Esophagus muscularis mucosa (tissue), 4 donors: ENCODE measurements around the gene BTG3. TPM values are rescaled to one million over a fixed set of nuclear protein-coding genes. Genes with fewer than 3 reads are reported as not detected.

Experiments used
- DNase-seq: peaks from one replicate; pipeline ENCODE4 v3.0.0-alpha.2; 2017; ENCODE audit errors: extremely low spot score
- H3K27ac ChIP-seq, 4 donors: fragments of 200-600 bp; sonication (generic); replicated peaks in 1 of 4; 1 replicate in 3 of 4; 2 replicates in 1 of 4; pipeline ENCODE4 v1.5.1; 2016 to 2019; ENCODE audit warnings: mild to moderate bottlenecking in 1 of 4
- H3K27me3 ChIP-seq, 4 donors: fragments of 200-600 bp; sonication (generic); one replicate each; pipeline versions ENCODE4 v1.5.1 to v1.6.0; 2016 to 2019
- H3K36me3 ChIP-seq, 4 donors: fragments of 200-600 bp; sonication (generic); one replicate each; pipeline ENCODE4 v1.5.1; 2016 to 2019
- H3K4me1 ChIP-seq, 4 donors: fragments of 200-600 bp; sonication (generic); one replicate each; pipeline ENCODE4 v1.5.1; 2016 to 2019
- H3K4me3 ChIP-seq, 4 donors: fragments of 200-600 bp; sonication (generic); 1 replicate in 2 of 4; 2 replicates in 2 of 4; pipeline ENCODE4 v1.5.1; 2016 to 2019; ENCODE audit warnings: mild to moderate bottlenecking in 4 of 4, moderate library complexity in 1 of 4
- H3K9me3 ChIP-seq, 4 donors: fragments of 200-600 bp; sonication (generic); 1 replicate in 3 of 4; 2 replicates in 1 of 4; pipeline ENCODE4 v1.5.1; 2016 to 2019
- EP300 ChIP-seq: sonication (generic); formaldehyde crosslinking; IDR thresholded peaks from one replicate; pipeline ENCODE4 v1.6.1; 2017; ENCODE audit warnings: antibody characterized with exemption
- POLR2A ChIP-seq: fragments of 450-650 bp; IDR thresholded peaks from one replicate; pipeline ENCODE4 v1.6.1; 2017; ENCODE audit warnings: antibody characterized with exemption, moderate library complexity, mild to moderate bottlenecking, low read depth
- POLR2AphosphoS5 ChIP-seq, 2 donors: sonication (generic); formaldehyde crosslinking; IDR thresholded peaks; one replicate each; pipeline ENCODE4 v1.6.1; 2017; ENCODE audit warnings: antibody characterized with exemption in 2 of 2
- WGBS: methylation state at CpG from one replicate; pipeline ENCODE4 v1.1.5; 2018; 5-methylcytosine and 5-hydroxymethylcytosine counted together
- intact Hi-C: fragments of 100-400 bp; cut with DNase I; formaldehyde crosslinking; loops from one replicate; pipeline ENCODE4 v1.15.1; 2023
- total RNA-seq, 4 donors: library from RNA; depleted of rRNA; stranded (reverse); fragments of >200 nt; gene quantifications; one replicate each; pipeline versions ENCODE4 v1.1.0 to v1.2.1, GENCODE V29; 2016
- TF ChIP-seq, protein P1 (sequence below), 3 experiments: fragments of 200-600 bp in 2 of 3; fragments of 450-650 bp in 1 of 3; sonication (generic) in 2 of 3; IDR thresholded peaks; one replicate each; pipeline ENCODE4 v1.5.1; 2017 to 2019; ENCODE audit warnings: antibody characterized with exemption in 3 of 3, mild to moderate bottlenecking in 2 of 3, moderate library complexity in 1 of 3

BTG3 gene
- total RNA-seq, 4 donors from 2014 or later, result 17.2 to 44.2 (median 34.1) TPM

DNA sequence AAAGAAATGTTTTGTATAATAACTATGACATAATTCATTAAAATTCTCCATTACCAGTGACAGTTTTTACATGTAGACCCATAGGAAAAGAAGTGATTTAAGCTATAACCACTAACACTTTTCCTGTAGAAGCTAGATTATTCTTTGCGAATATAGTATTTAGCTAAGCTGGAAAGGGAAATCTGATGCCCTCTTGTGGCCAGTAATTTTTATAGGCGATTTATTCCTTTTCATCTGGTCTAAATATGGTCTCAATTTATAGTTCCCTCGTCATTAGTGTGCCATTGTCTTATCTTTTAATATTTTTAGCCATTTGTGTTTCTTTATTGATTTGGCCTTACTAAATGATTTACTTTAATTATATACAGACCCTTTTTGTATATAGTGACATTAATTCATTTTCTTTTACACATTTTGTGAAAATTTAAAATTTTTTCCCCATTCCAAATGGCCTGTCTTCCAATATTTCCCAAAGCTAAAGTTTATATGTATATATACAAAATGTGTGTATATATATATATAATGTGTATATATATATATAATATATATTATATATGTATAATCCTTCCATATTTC lies 26.7 kb downstream of the BTG3 start:
- intact Hi-C loops, result loop anchor here (2.0 kb wide), 1 partner anchor 199 kb away; no protein-coding TSS in a partner anchor
- no peak for DNase-seq
- Histone ChIP-seq H3K36me3 (no peaks in the 10 kb centered on the region), H3K27ac (no peak overlapping the region), H3K4me1 (no peaks in the 10 kb centered on the region), H3K9me3 (no peaks in the 10 kb centered on the region), H3K27me3 (no peaks in the 10 kb centered on the region), H3K4me3 (no peak overlapping the region)
- TF ChIP-seq EP300 (no peak), POLR2AphosphoS5 (IDR thresholded peaks at IDR 0.05) (no peak), POLR2A (no peak)
- TF ChIP-seq, protein P1, sequence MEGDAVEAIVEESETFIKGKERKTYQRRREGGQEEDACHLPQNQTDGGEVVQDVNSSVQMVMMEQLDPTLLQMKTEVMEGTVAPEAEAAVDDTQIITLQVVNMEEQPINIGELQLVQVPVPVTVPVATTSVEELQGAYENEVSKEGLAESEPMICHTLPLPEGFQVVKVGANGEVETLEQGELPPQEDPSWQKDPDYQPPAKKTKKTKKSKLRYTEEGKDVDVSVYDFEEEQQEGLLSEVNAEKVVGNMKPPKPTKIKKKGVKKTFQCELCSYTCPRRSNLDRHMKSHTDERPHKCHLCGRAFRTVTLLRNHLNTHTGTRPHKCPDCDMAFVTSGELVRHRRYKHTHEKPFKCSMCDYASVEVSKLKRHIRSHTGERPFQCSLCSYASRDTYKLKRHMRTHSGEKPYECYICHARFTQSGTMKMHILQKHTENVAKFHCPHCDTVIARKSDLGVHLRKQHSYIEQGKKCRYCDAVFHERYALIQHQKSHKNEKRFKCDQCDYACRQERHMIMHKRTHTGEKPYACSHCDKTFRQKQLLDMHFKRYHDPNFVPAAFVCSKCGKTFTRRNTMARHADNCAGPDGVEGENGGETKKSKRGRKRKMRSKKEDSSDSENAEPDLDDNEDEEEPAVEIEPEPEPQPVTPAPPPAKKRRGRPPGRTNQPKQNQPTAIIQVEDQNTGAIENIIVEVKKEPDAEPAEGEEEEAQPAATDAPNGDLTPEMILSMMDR (IDR thresholded peaks at IDR 0.05), result peak; percentile 52 to 66 (median 65)
- 6% methylated on average over 3 of the region's 3 CpGs for WGBS

DNA sequence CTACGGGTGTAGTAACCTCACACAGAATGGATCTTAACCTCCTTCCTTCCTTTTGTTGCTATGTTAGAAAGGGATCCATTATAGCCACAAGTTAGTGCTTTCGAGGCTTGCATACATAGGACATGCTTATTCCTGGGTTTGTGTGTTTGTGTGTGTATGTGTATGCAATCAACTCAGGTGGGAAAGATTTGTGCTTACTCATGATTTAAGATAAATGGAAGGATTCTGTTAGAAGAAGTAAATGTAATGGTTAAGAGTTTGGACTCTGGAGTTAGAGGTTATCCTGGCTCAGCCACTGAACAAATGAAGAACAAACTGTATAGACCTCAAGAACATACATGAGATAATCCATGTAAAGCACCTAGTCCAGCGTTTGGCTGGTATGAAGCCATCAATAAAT lies 28.8 kb downstream of the BTG3 start:
- 81% methylated on average over 3 of the region's 3 CpGs for WGBS
- TF ChIP-seq POLR2AphosphoS5 (IDR thresholded peaks at IDR 0.05) (no peak), POLR2A (no peak), EP300 (no peak)
- TF ChIP-seq, protein P1 (IDR thresholded peaks at IDR 0.05), result no peak
- no peak overlapping the region for H3K4me3 ChIP-seq
- no peak for DNase-seq
- no peaks in the 10 kb centered on the region for H3K27me3 ChIP-seq
- H3K27ac ChIP-seq, result no peak overlapping the region
- no peaks in the 10 kb centered on the region for H3K4me1 ChIP-seq
- no peaks in the 10 kb centered on the region for H3K36me3 ChIP-seq
- H3K9me3 ChIP-seq, result no peaks in the 10 kb centered on the region
- intact Hi-C loops, result loop anchor here (2.0 kb wide), 1 partner anchor 197 kb away; no protein-coding TSS in a partner anchor

DNA sequence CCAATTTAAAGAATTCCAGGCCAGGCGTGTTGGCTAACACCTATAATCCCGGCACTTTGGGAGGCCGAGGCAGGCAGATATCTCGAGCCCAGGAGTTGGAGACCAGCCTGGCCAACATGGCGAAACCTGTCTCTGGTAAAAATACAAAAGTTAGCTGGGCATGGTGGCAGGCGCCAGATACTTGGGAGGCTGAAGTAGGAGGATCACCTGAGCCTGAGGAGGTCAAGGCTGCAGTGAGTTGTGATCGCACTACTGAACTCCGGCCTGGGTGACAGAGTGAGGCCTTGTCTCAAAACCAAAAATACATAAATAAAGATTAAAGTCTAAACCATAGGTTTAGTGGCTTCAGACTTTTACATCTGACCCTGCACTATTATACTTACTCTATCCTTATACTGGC lies 32.4 kb downstream of the BTG3 start:
- H3K27ac ChIP-seq, result no peak overlapping the region
- no peak for DNase-seq
- H3K9me3 ChIP-seq, result no peaks in the 10 kb centered on the region
- no peaks in the 10 kb centered on the region for H3K4me1 ChIP-seq
- no peak overlapping the region for H3K4me3 ChIP-seq
- TF ChIP-seq EP300 (no peak), POLR2A (no peak), POLR2AphosphoS5 (IDR thresholded peaks at IDR 0.05) (no peak)
- TF ChIP-seq, protein P1 (IDR thresholded peaks at IDR 0.05), result no peak
- intact Hi-C loops, result no loop called here
- H3K36me3 ChIP-seq, result no peaks in the 10 kb centered on the region
- no peaks in the 10 kb centered on the region for H3K27me3 ChIP-seq
- WGBS, result 90% methylated on average over 8 of the region's 8 CpGs

DNA sequence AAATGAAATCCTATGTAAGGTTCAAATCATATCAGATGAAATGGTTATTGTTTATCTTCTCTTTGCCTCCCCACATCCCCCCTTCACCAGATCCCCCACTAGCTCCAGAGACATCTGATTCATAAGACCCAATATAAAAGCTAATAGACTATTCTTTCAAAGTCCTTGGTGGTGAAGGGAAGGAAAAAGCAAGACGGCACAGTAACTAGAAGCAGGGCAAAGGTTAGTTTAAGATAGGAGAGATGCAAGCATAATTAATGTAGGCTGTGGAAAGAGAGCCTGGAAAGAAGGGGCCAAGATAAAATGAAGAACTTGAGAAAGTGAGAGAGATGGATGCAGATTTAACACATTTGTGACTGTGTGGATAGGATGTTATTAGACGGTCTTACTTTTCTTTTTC lies 33.8 kb downstream of the BTG3 start:
- no peaks in the 10 kb centered on the region for H3K27me3 ChIP-seq
- no peak overlapping the region for H3K4me3 ChIP-seq
- WGBS, result 67% methylated on average over 2 of the region's 2 CpGs
- no peak overlapping the region for H3K27ac ChIP-seq
- H3K9me3 ChIP-seq, result no peaks in the 10 kb centered on the region
- H3K4me1 ChIP-seq, result no peaks in the 10 kb centered on the region
- DNase-seq, result no peak
- no peaks in the 10 kb centered on the region for H3K36me3 ChIP-seq
- intact Hi-C loops, result no loop called here
- no peak for TF ChIP-seq POLR2A

DNA sequence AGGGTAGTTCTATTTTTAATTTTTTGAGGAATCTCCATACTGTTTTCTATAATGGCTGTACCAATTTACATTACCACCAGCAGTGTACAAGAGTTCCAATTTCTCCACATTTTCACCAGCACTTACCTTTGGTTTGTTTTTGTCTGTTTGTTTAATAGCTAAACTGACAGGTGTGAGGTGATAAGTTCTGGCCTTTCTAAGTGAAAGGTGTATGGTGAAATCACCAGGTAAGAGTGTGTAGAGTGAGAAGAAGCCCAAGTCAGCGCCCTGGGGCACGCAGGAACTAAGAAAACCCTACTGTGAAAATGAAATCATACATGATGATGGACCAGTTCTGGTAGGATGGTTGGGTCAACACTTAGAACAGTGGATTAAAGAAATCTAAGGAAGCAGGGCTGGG lies 34.5 kb downstream of the BTG3 start:
- Histone ChIP-seq H3K4me1 (no peaks in the 10 kb centered on the region), H3K9me3 (no peaks in the 10 kb centered on the region), H3K36me3 (no peaks in the 10 kb centered on the region), H3K27me3 (no peaks in the 10 kb centered on the region), H3K27ac (no peak overlapping the region), H3K4me3 (no peak overlapping the region)
- TF ChIP-seq POLR2AphosphoS5 (IDR thresholded peaks at IDR 0.05), result no peak
- TF ChIP-seq, protein P1 (IDR thresholded peaks at IDR 0.05), result no peak
- intact Hi-C loops, result no loop called here
- DNase-seq, result no peak
- 100% methylated on average over 2 of the region's 2 CpGs for WGBS
